Transverse colon (tissue), 4 donors: ENCODE data around the gene RHOT2. TPM values are rescaled to one million over a fixed set of nuclear protein-coding genes. Genes with fewer than 3 reads are reported as not detected.

Source experiments
- DNase-seq: peaks from one replicate; pipeline ENCODE4 v3.0.0-alpha.2; 2019
- H3K27ac ChIP-seq, 4 donors: fragments of 200-600 bp; sonication (generic); 2 replicates each; pipeline ENCODE4 v1.5.1; 2016 to 2018; ENCODE audit warnings: inconsistent platforms in 4 of 4
- H3K27me3 ChIP-seq: fragments of 200-600 bp; sonication (generic); 2 replicates; pipeline ENCODE4 v1.5.1; 2017; ENCODE audit warnings: inconsistent platforms
- H3K36me3 ChIP-seq, 4 donors: fragments of 200-600 bp; sonication (generic); 2 replicates each; pipeline ENCODE4 v1.5.1; 2017 to 2019; ENCODE audit warnings: inconsistent platforms in 4 of 4
- H3K4me1 ChIP-seq, 4 donors: fragments of 200-600 bp; sonication (generic); 2 replicates each; pipeline ENCODE4 v1.5.1; 2017 to 2020; ENCODE audit warnings: inconsistent platforms in 4 of 4
- H3K4me3 ChIP-seq, 4 donors: fragments of 200-600 bp; sonication (generic); 1 replicate in 1 of 4; 2 replicates in 3 of 4; pipeline versions ENCODE4 v1.5.1 to v1.6.1; 2017 to 2019; ENCODE audit warnings: inconsistent platforms in 4 of 4
- H3K9me3 ChIP-seq, 2 donors: fragments of 200-600 bp; sonication (generic); 2 replicates each; pipeline ENCODE4 v1.5.1; 2017 to 2019; ENCODE audit warnings: inconsistent platforms in 2 of 2
- EP300 ChIP-seq: sonication (generic); formaldehyde crosslinking; IDR thresholded peaks from one replicate; pipeline ENCODE4 v1.6.1; 2017; ENCODE audit warnings: antibody characterized with exemption, low read depth
- POLR2A ChIP-seq: fragments of 450-650 bp; IDR thresholded peaks from one replicate; pipeline ENCODE4 v1.6.1; 2016; ENCODE audit warnings: antibody characterized with exemption, mild to moderate bottlenecking, moderate library complexity
- POLR2AphosphoS5 ChIP-seq, 3 donors: sonication (generic); formaldehyde crosslinking; IDR thresholded peaks; one replicate each; pipeline ENCODE4 v1.6.1; 2016; ENCODE audit warnings: antibody characterized with exemption in 3 of 3
- WGBS, 2 donors: methylation state at CpG; one replicate each; pipeline ENCODE4 v1.1.5; 2018; ENCODE audit warnings: low coverage in 1 of 2; 5-methylcytosine and 5-hydroxymethylcytosine counted together
- in situ Hi-C, 4 donors: fragments of 200-750 bp; cut with MboI; loops; one replicate each; pipeline versions ENCODE4 v1.15.0 to v1.15.1; 2017; ENCODE audit warnings: low sequenced_read_pairs in 3 of 4, low pct_ligation_motif_present in 1 of 4, low pct_unique_long_range_greater_than_20kb in 1 of 4
- intact Hi-C: fragments of 100-400 bp; cut with DNase I; formaldehyde crosslinking; loops from one replicate; pipeline ENCODE4 v1.15.1; 2023; ENCODE audit warnings: low total_unique reads
- total RNA-seq, 4 donors: library from RNA; depleted of rRNA; stranded (reverse); fragments of >200 nt; gene quantifications; one replicate each; pipeline ENCODE4 v1.1.0, GENCODE V29; 2016
- TF ChIP-seq, protein P1 (sequence below), 5 experiments: fragments of 200-600 bp in 3 of 5; fragments of 450-650 bp in 2 of 5; sonication (generic) in 3 of 5; IDR thresholded peaks; 1 replicate in 2 of 5; 2 replicates in 3 of 5; pipeline ENCODE4 v1.5.1; 2016 to 2017; ENCODE audit warnings: antibody characterized with exemption in 5 of 5, inconsistent platforms in 3 of 5, mild to moderate bottlenecking in 2 of 5, moderate library complexity in 1 of 5

RHOT2 gene
- total RNA-seq, 4 donors from 2014 or later = 133 to 386 (median 259) TPM

DNA sequence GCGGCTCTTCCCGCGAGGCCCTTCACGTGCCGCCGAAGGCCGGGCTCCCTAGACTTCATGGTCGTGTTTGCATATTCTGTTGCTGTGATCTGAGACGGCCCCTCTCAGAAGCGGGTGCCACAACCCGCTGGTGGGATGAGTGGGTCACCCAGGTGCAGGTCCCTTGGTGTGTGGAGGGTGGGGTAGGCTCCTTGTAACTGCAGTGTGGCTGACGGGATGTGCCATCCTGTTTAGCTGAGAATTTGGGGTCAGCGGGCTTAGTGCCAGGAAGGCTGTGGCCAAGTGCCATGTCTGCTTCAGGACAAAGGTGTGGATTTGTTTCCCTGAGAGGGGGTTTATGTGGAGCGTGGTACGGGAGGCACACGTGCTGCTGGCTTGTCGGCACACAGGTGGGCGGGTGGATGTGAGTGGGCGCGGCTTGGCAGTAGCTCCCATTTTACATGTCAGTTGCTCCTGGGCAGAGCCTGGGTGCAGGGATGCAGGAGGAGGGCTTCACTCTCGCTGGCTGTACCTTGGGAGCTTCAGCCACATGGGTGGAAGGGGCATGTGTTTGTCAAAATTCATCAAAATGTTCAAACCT, 46.3 kb upstream of the RHOT2 start:
- no peaks in the 10 kb centered on the region for H3K9me3 ChIP-seq
- TF ChIP-seq POLR2A (no peak), POLR2AphosphoS5 (IDR thresholded peaks at IDR 0.05) (no peak), EP300 (no peak)
- TF ChIP-seq, protein P1, sequence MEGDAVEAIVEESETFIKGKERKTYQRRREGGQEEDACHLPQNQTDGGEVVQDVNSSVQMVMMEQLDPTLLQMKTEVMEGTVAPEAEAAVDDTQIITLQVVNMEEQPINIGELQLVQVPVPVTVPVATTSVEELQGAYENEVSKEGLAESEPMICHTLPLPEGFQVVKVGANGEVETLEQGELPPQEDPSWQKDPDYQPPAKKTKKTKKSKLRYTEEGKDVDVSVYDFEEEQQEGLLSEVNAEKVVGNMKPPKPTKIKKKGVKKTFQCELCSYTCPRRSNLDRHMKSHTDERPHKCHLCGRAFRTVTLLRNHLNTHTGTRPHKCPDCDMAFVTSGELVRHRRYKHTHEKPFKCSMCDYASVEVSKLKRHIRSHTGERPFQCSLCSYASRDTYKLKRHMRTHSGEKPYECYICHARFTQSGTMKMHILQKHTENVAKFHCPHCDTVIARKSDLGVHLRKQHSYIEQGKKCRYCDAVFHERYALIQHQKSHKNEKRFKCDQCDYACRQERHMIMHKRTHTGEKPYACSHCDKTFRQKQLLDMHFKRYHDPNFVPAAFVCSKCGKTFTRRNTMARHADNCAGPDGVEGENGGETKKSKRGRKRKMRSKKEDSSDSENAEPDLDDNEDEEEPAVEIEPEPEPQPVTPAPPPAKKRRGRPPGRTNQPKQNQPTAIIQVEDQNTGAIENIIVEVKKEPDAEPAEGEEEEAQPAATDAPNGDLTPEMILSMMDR (IDR thresholded peaks at IDR 0.05) = no peak
- H3K4me3 ChIP-seq = no peak overlapping the region
- 85% methylated on average over 21 of the region's 21 CpGs; no CpG with 5 or more reads in 1 of the 2 donors for WGBS, 2 donors
- H3K36me3 ChIP-seq = no peaks in the 10 kb centered on the region
- H3K27me3 ChIP-seq = no peaks in the 10 kb centered on the region
- intact Hi-C loops = no loop called here
- no peak for DNase-seq
- in situ Hi-C loops = loop anchor here in 1 of 4 donors (25.0 kb wide), 1 partner anchor 109 kb away; no protein-coding TSS in a partner anchor
- H3K4me1 ChIP-seq = peaks cover 0 to 10% (median 3%) of the 10 kb centered on the region in 4 donors
- peak overlapping the region in 3 of 4 donors; percentile 41 to 75 (median 46) for H3K27ac ChIP-seq

GRCh38 chr16:622920-623280, 45.0 kb upstream of the RHOT2 start:
- no peaks in the 10 kb centered on the region for H3K36me3 ChIP-seq
- 90 to 91% methylated on average over 9 to 17 of the region's 17 CpGs for WGBS, 2 donors
- no peak overlapping the region for H3K4me3 ChIP-seq
- peak overlapping the region; percentile 36 to 75 (median 44) for H3K27ac ChIP-seq
- no peaks in the 10 kb centered on the region for H3K9me3 ChIP-seq
- in situ Hi-C loops (loop anchor here in 1 of 4 donors (25.0 kb wide), 1 partner anchor 111 kb away; no protein-coding TSS in a partner anchor), intact Hi-C loops (no loop called here)
- DNase-seq = no peak
- no peaks in the 10 kb centered on the region for H3K27me3 ChIP-seq
- H3K4me1 ChIP-seq = peaks cover 0 to 10% (median 3%) of the 10 kb centered on the region in 4 donors
- TF ChIP-seq POLR2A (no peak), EP300 (no peak), POLR2AphosphoS5 (IDR thresholded peaks at IDR 0.05) (no peak)
- TF ChIP-seq, protein P1 (IDR thresholded peaks at IDR 0.05) = no peak

GRCh38 chr16:624526-625070, 43.3 kb upstream of the RHOT2 start:
- Histone ChIP-seq H3K4me1 (peaks cover 0 to 10% (median 4%) of the 10 kb centered on the region in 4 donors), H3K27ac (no peak overlapping the region), H3K27me3 (no peaks in the 10 kb centered on the region), H3K4me3 (no peak overlapping the region), H3K9me3 (no peaks in the 10 kb centered on the region), H3K36me3 (no peaks in the 10 kb centered on the region)
- intact Hi-C loops (no loop called here), in situ Hi-C loops (loop anchor here in 1 of 4 donors (25.0 kb wide), 1 partner anchor 112 kb away; no protein-coding TSS in a partner anchor)
- no peak for DNase-seq
- 74 to 100% methylated on average over 2 to 10 of the region's 10 CpGs for WGBS, 2 donors
- TF ChIP-seq POLR2AphosphoS5 (IDR thresholded peaks at IDR 0.05) (no peak), EP300 (no peak), POLR2A (no peak)
- TF ChIP-seq, protein P1 (IDR thresholded peaks at IDR 0.05) = no peak

- H3K27me3 ChIP-seq = no peaks in the 10 kb centered on the region
- TF ChIP-seq EP300 (no peak), POLR2AphosphoS5 (IDR thresholded peaks at IDR 0.05) (no peak), POLR2A (no peak)
- TF ChIP-seq, protein P1 (IDR thresholded peaks at IDR 0.05) = no peak
- H3K4me1 ChIP-seq = peaks cover 0 to 15% (median 6%) of the 10 kb centered on the region in 4 donors
- no peak overlapping the region for H3K27ac ChIP-seq
- no peak for DNase-seq
- H3K36me3 ChIP-seq = no peaks in the 10 kb centered on the region
- in situ Hi-C loops = no loop called here
- intact Hi-C loops = no loop called here
- no peaks in the 10 kb centered on the region for H3K9me3 ChIP-seq
- H3K4me3 ChIP-seq = no peak overlapping the region
- 96% methylated on average over 30 of the region's 37 CpGs; no CpG with 5 or more reads in 1 of the 2 donors for WGBS, 2 donors
Measured at GRCh38 chr16:625117-625976, 42.6 kb upstream of the RHOT2 start.
